Right ventricle myocardium superior (tissue), 1 donor: ENCODE results near the gene CYP26C1. TPM values are rescaled to one million over a fixed set of nuclear protein-coding genes. Genes with fewer than 3 reads are reported as not detected.

ENCODE experiments used
- ATAC-seq: fragments of 200-7000 bp; cut with Tn5 transposase; one replicate; pipeline ENCODE4 v1.9.1; 2020; ENCODE audit warnings: mild to moderate bottlenecking; ENCODE audit not compliant: poor library complexity
- DNase-seq: peaks from one replicate; pipeline ENCODE4 v3.0.0-alpha.2; 2020
- intact Hi-C: fragments of 100-400 bp; cut with DNase I; formaldehyde crosslinking; loops from one replicate; pipeline ENCODE4 v1.11.2; 2022
- total RNA-seq: library from RNA; stranded (reverse); fragmentation: NEBNext Ultra II Directional; extraction: Animal tissue kit (Norgen Biotek cat#: 25700); gene quantifications from one replicate; pipeline ENCODE4 v1.2.1, GENCODE V29; 2021
- donor health status: DM: no; HTN: yes; CAD: no; lungs with severe emphysema.

CYP26C1 gene
- total RNA-seq, 1 donor from 2014 or later, result 0.05 TPM

DNA sequence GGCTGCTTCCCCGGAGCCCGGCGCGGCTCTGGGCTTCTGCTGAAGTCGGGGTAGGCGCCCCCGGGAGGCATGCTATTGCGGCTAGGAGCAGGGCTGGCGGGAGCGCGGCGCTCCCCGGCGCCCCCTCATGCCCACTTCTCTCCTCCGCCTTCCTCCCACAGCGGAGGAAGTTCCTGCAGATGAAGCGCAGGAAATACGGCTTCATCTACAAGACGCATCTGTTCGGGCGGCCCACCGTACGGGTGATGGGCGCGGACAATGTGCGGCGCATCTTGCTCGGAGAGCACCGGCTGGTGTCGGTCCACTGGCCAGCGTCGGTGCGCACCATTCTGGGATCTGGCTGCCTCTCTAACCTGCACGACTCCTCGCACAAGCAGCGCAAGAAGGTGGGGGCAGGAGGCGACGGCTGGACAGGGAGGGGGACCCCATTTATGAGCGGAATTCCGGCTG, 13.6 kb downstream of the CYP26C1 start:
- DNase-seq (no peak), ATAC-seq (no peak)
- intact Hi-C loops, result no loop called here

DNA sequence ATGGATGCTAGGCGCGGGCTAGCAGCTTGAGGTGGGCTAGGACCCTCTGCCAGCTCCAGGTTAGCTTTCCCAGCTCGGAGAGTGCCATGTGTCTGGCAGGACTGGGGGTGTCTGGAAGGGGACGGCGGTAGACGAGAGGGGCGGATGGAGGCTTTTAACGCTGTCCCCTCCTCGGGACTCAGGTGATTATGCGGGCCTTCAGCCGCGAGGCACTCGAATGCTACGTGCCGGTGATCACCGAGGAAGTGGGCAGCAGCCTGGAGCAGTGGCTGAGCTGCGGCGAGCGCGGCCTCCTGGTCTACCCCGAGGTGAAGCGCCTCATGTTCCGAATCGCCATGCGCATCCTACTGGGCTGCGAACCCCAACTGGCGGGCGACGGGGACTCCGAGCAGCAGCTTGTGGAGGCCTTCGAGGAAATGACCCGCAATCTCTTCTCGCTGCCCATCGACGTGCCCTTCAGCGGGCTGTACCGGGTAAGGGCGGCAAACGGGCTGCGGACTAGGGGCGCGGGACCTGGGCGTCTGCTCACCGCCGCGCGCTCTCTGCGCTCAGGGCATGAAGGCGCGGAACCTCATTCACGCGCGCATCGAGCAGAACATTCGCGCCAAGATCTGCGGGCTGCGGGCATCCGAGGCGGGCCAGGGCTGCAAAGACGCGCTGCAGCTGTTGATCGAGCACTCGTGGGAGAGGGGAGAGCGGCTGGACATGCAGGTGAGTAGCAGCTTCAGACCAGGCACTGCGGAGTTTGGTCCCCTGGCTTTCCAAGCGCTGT, 14.2 kb downstream of the CYP26C1 start:
- intact Hi-C loops, result no loop called here
- ATAC-seq (no peak), DNase-seq (no peak)

- no peak for DNase-seq
- no peak for ATAC-seq
- intact Hi-C loops, result no loop called here
Observed at GRCh38 chr10:93075369-93076221, 15.0 kb downstream of the CYP26C1 start.

- ATAC-seq, result no peak
- intact Hi-C loops, result no loop called here
Observed at GRCh38 chr10:93076871-93077270, 16.3 kb downstream of the CYP26C1 start.

DNA sequence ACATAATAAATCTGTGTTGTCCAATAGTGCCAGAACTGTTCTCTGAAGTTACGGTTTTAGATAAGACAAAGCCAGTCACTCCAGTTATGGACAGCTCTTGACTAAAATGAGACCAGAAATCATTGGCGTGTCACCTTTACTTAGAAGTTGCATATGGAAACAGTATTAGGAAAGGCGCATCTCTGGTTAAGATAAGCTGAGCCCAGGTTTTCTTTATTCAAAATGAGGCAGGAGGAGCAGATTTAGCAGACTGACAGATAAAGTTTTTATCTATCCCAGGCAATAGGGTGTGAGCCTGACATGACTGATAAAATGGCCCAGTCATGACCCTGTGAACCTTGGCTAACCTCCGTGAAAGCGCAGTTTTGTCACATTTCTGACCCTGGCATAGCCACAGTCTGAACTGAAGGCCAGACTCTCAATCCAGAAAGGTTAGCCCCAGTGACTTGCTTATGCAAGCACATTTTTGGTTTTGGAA, 17.3 kb downstream of the CYP26C1 start:
- ATAC-seq (no peak), DNase-seq (no peak)
- intact Hi-C loops, result no loop called here

More at GRCh38 chr10:93076871-93077270, 16.3 kb downstream of the CYP26C1 start:
- no peak for DNase-seq

DNA sequence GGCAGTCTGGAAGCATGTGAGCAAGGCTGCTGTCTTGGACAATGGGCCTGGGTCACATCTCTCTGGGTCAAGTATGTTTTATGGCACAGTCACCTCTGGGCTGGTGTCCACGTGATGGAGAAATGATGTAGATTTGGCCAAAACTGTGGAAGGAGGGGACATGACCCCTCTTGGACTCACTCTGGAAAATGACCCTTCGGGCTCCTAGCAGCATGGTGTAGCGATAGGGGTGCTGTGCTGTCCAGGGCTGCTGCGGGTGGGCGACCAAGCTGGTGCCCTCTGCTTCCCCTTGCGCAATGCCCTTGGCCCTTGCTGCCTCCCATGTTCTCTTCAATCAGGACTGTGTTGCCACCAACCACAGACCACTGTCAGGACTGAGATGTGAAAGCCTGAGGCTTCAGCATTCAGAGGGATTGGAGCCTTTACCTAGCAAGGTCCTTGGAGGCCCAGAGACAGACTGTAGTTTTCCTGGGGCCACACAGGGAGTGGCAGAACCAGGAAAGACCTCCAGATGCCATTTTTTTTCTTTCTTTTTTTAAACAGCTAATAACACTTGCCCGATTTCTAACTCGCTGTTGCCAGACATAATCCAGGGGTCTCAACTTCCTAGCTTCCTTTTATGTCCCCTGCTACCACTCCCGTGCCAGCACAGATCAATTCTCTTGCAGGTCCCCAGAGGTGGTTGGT, 19.2 kb downstream of the CYP26C1 start:
- ATAC-seq (no peak), DNase-seq (no peak)
- intact Hi-C loops, result no loop called here

GRCh38 chr10:93080350-93081046, 19.9 kb downstream of the CYP26C1 start:
- no peak for DNase-seq
- ATAC-seq, result peak; percentile 74
- intact Hi-C loops, result no loop called here

- ATAC-seq (no peak), DNase-seq (no peak)
- intact Hi-C loops, result no loop called here
Observed at GRCh38 chr10:93081318-93081717, 20.7 kb downstream of the CYP26C1 start.

GRCh38 chr10:93081834-93082233, 21.2 kb downstream of the CYP26C1 start:
- intact Hi-C loops, result no loop called here
- DNase-seq (no peak), ATAC-seq (no peak)

DNA sequence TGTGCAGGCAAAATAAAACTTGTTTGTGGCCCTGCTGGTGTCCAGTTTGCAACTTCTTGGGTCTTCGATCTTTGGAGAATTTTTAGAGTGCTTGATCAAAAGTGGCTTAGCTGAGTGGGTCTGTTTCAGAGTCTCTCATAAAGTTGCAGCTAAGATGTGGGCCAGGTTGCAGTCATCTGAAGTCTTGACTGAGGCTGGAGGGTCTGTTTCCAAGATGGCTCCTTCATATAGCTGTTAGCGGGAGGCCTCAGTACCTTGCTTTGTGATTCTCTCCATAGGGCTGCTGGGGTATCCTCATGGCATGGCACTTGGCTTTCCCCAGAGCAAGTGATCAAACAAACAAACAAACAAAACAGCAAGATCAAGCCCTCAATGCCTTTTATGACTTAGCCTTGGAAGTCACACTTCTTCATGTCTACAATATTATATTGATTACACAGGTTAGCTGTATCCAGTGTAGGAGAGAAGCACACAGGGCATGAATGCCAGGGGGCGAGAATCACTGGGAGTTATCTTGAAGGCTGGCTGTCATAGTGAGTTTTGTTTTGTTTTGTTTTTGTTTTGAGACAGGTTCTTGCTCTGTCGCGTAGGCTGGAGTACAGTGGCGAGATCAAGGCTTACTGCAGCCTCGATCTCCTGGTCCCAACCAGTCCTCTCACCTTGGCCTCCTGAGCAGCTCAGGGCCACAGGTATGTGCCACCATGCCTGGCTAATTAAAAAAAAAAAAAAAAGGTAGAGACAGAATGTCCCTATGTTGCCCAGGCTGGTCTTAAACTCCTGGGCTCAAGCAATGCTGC, 23.3 kb downstream of the CYP26C1 start:
- ATAC-seq, result no peak
- intact Hi-C loops, result no loop called here
- DNase-seq, result no peak

- ATAC-seq (no peak), DNase-seq (no peak)
- intact Hi-C loops, result loop anchor here (5.0 kb wide), 1 partner anchor 197 kb away; no protein-coding TSS in a partner anchor
Observed at GRCh38 chr10:93085272-93085859, 24.8 kb downstream of the CYP26C1 start.

GRCh38 chr10:93086289-93086688, 25.7 kb downstream of the CYP26C1 start:
- intact Hi-C loops, result loop anchor here (5.0 kb wide), 1 partner anchor 196 kb away; no protein-coding TSS in a partner anchor
- DNase-seq (no peak), ATAC-seq (no peak)

DNA sequence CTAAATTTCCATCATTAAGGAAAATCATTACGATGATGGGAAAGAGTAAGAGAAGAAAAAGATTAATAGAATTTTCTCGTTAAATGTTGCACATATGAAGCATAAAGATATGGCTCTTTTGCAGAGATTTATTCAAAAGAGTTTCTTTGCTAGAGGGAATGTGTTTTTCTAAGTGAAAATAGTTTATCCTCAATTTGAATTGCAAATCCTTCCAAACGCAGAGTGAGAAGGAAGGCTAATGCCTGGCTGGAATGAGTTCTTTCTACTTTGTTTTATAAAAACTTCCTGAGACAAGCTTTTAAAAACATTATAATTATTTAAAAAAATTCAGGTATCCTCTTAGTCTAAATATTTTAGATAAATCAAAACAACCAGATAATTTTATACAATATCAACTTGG, 27.2 kb downstream of the CYP26C1 start:
- intact Hi-C loops, result loop anchor here (5.0 kb wide), 1 partner anchor 194 kb away; no protein-coding TSS in a partner anchor
- DNase-seq, result no peak
- no peak for ATAC-seq

DNA sequence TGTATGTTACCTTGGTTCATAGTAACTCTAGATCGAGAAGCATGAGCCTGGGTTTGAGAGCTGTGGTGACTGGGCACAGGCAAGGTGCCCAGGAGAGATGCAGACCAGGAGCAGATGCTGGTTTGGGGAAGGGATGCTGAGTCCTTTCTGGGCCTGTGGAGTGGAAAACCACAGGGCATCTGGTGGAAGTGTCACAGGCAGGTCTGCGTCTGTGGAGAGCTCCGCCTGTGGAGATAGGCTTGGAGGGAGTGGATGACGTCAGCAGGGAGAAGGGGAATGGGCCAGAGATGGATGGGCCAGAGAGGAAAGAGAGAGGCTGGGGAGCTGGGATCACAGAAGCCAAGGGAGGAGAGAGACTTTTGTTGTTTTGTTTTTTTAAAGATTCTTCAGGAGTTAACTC, 27.9 kb downstream of the CYP26C1 start:
- ATAC-seq (no peak), DNase-seq (no peak)
- intact Hi-C loops, result loop anchor here (5.0 kb wide), 1 partner anchor 194 kb away; no protein-coding TSS in a partner anchor

- ATAC-seq (no peak), DNase-seq (no peak)
- intact Hi-C loops, result no loop called here
Observed at GRCh38 chr10:93090619-93091018, 30.0 kb downstream of the CYP26C1 start.

DNA sequence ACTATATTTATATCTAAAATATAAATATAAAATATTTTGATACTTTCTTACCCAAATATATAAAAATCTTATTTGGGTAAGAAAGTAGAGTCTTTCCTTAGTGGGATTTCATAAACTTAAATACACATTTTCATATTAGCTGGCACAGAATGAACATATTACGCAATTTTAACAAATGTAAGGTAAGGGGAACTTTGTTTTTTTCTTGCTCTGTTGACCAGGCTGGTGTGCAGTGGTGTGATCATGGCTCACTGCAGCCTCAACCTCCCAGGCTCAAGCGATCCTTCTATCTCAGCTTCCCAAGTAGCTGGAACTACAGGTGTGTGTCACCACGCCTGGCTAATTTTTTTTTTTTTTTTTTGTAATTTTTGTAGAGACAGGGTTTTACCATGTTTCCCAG, 31.4 kb downstream of the CYP26C1 start:
- ATAC-seq, result no peak
- intact Hi-C loops, result no loop called here
- no peak for DNase-seq

GRCh38 chr10:93095225-93095624, 34.6 kb downstream of the CYP26C1 start:
- no peak for ATAC-seq
- DNase-seq, result no peak
- intact Hi-C loops, result no loop called here
